Measurements from ENCODE around the gene EYS.

The EYS gene

GRCh38 chr6:64049736-64050135 lies 1657.3 kb downstream of the EYS start:
- H3K27me3 ChIP-seq (ENCODE audit: insufficient read depth, low read depth) = no peaks in the 10 kb centered on the region
- no peak overlapping the region for H2AFZ ChIP-seq (ENCODE audit: low read depth)
- H3K79me2 ChIP-seq (ENCODE audit: insufficient read depth, low read depth) = no peaks in the 10 kb centered on the region
- no peak for TF ChIP-seq CTCF (conservative IDR thresholded peaks at IDR 0.05; ENCODE audit: low read depth, low read length)
- no peak overlapping the region for H3K27ac ChIP-seq
- no peak overlapping the region for H3K4me3 ChIP-seq (IDR thresholded peaks at IDR 0.05; ENCODE audit: insufficient read depth, low read depth, low read length)
- H4K20me1 ChIP-seq (ENCODE audit: insufficient read depth) = no peaks in the 10 kb centered on the region
- H3K4me2 ChIP-seq = no peak overlapping the region
- H3K9ac ChIP-seq = no peak overlapping the region
- H3K4me1 ChIP-seq (ENCODE audit: low read depth, poor library complexity, severe bottlenecking) = no peaks in the 10 kb centered on the region
- no peaks in the 10 kb centered on the region for H3K36me3 ChIP-seq (ENCODE audit: insufficient read depth)

- H3K4me2 ChIP-seq = no peak overlapping the region
- no peak overlapping the region for H3K27ac ChIP-seq
- H3K27me3 ChIP-seq (ENCODE audit: insufficient read depth, low read depth) = no peaks in the 10 kb centered on the region
- no peak overlapping the region for H3K4me3 ChIP-seq (IDR thresholded peaks at IDR 0.05; ENCODE audit: insufficient read depth, low read depth, low read length)
- TF ChIP-seq CTCF (conservative IDR thresholded peaks at IDR 0.05; ENCODE audit: low read depth, low read length) = no peak
- no peaks in the 10 kb centered on the region for H3K36me3 ChIP-seq (ENCODE audit: insufficient read depth)
- no peaks in the 10 kb centered on the region for H3K79me2 ChIP-seq (ENCODE audit: insufficient read depth, low read depth)
- no peak overlapping the region for H2AFZ ChIP-seq (ENCODE audit: low read depth)
- no peaks in the 10 kb centered on the region for H3K4me1 ChIP-seq (ENCODE audit: low read depth, poor library complexity, severe bottlenecking)
- H3K9ac ChIP-seq = no peak overlapping the region
- H4K20me1 ChIP-seq (ENCODE audit: insufficient read depth) = no peaks in the 10 kb centered on the region
Observed at GRCh38 chr6:64046746-64047208, 1660.2 kb downstream of the EYS start.

GRCh38 chr6:64041373-64041772 lies 1665.7 kb downstream of the EYS start:
- Histone ChIP-seq H4K20me1 (ENCODE audit: insufficient read depth) (no peaks in the 10 kb centered on the region), H3K36me3 (ENCODE audit: insufficient read depth) (no peaks in the 10 kb centered on the region), H3K4me2 (no peak overlapping the region), H3K27me3 (ENCODE audit: insufficient read depth, low read depth) (no peaks in the 10 kb centered on the region), H3K4me3 (IDR thresholded peaks at IDR 0.05; ENCODE audit: insufficient read depth, low read depth, low read length) (no peak overlapping the region), H3K79me2 (ENCODE audit: insufficient read depth, low read depth) (no peaks in the 10 kb centered on the region), H2AFZ (ENCODE audit: low read depth) (no peak overlapping the region), H3K4me1 (ENCODE audit: low read depth, poor library complexity, severe bottlenecking) (no peaks in the 10 kb centered on the region), H3K9ac (no peak overlapping the region), H3K27ac (no peak overlapping the region)
- TF ChIP-seq CTCF (conservative IDR thresholded peaks at IDR 0.05; ENCODE audit: low read depth, low read length) = no peak

- no peaks in the 10 kb centered on the region for H3K4me1 ChIP-seq (ENCODE audit: low read depth, poor library complexity, severe bottlenecking)
- no peak for TF ChIP-seq CTCF (conservative IDR thresholded peaks at IDR 0.05; ENCODE audit: low read depth, low read length)
- no peak overlapping the region for H2AFZ ChIP-seq (ENCODE audit: low read depth)
- no peaks in the 10 kb centered on the region for H3K79me2 ChIP-seq (ENCODE audit: insufficient read depth, low read depth)
- no peak overlapping the region for H3K4me2 ChIP-seq
- no peaks in the 10 kb centered on the region for H3K27me3 ChIP-seq (ENCODE audit: insufficient read depth, low read depth)
- H3K36me3 ChIP-seq (ENCODE audit: insufficient read depth) = no peaks in the 10 kb centered on the region
- H3K4me3 ChIP-seq (IDR thresholded peaks at IDR 0.05; ENCODE audit: insufficient read depth, low read depth, low read length) = no peak overlapping the region
- no peaks in the 10 kb centered on the region for H4K20me1 ChIP-seq (ENCODE audit: insufficient read depth)
- H3K9ac ChIP-seq = no peak overlapping the region
- H3K27ac ChIP-seq = no peak overlapping the region
Observed at GRCh38 chr6:64040113-64040512, 1666.9 kb downstream of the EYS start.
